MV-4-11 (cell line): ENCODE data around the gene KNCN.

Source experiments
- DNase-seq: peaks from one replicate; lab custom pipeline; 2025; lab: John Stamatoyannopoulos, UW

KNCN gene

GRCh38 chr1:46551597-46552095, at the start of gene KNCN:
TSS of gene KNCN (minus strand) at chr1:46551647. CDS start at chr1:46551215, 432 bp downstream.
- DNase-seq = no peak

DNA sequence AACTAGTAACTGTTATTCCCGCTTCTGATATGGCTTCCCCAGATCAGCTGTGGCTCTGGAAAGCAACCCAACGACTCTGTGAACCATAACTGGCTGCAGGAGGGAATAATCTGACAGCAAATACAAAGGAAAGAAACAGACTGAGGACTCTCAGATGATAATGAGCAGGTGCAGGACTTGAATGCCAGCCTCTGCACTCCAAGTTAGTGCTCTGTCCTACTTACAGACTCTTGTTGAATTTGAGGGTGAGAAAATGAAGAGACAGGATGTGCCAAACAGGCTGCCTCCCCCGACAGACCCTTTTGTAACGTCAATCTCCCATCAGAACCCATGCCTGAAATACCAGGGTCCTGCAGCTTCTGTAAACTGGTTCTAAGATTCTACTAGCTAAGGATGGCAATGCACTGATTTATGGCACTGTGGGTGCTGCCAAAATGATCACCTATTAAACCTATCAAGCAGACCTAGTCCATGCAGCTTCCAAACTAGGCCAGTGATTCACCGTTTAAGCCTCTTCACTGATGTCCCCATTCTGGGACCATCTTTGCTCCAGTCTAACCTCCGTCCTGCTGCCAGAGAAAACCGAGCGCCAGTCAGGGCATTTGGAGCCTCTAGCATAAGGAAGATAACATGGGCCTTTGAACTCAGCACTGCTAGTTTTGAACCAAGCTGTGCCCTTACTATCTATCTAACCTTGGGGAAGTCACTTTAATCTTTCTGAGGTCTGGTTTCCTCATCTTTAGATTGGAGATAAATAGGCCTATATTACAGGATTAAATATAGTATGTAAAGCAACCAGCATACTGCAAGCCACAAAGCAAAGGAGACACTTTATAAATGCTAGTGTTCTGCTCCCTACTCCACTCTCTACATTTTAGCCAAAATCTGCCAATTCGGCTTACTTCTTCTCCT, 47.9 kb upstream of the KNCN start:
- DNase-seq = peak; percentile 23

GRCh38 chr1:46596846-46597245, 45.4 kb upstream of the KNCN start:
- no peak for DNase-seq

- DNase-seq = no peak
Measured at GRCh38 chr1:46596036-46596435, 44.6 kb upstream of the KNCN start.

- DNase-seq = peak; percentile 98
Measured at GRCh38 chr1:46595127-46595526, 43.7 kb upstream of the KNCN start.

GRCh38 chr1:46594063-46594462, 42.6 kb upstream of the KNCN start:
- peak; percentile 41 for DNase-seq

GRCh38 chr1:46592823-46593222, 41.4 kb upstream of the KNCN start:
- no peak for DNase-seq

DNA sequence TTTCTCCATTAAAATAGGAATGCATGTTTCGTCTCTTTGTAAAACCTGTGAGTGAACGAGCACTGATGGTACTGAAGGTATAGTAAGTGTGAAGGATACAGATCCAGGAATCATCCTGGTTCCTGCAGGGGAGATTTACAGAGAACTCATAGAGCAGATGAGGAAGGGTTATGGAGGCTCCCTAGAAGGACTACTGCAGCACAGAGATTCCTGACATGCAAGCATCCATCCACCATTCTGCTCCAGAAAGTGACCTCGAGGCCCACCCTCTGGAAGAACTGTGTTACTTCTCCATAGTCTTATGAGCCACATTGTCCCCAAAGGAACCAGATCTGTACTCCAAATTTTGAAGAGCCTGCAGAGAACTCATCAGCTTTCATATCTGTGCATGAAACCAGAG, 38.1 kb upstream of the KNCN start:
- DNase-seq = no peak

DNA sequence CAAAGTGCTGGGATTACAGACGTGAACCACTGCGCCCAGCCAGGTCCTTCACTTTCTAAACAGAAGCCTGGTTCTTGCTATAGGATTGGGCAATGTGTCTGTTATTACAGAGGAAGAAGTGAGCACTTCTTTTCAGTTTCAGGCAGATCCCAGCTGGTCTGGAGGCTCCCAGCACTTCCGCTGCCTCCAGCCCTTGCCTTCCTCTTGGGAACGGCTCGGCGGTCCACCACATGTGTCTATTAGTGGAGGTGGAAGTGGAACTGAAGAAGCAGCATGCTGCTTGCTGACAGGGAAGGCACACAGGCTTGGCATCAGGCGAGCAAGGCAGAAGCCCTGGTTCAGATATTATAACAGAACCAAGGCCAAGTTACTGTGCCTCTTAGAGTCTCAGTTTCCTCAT, 35.6 kb upstream of the KNCN start:
- DNase-seq = peak; percentile 99

DNA sequence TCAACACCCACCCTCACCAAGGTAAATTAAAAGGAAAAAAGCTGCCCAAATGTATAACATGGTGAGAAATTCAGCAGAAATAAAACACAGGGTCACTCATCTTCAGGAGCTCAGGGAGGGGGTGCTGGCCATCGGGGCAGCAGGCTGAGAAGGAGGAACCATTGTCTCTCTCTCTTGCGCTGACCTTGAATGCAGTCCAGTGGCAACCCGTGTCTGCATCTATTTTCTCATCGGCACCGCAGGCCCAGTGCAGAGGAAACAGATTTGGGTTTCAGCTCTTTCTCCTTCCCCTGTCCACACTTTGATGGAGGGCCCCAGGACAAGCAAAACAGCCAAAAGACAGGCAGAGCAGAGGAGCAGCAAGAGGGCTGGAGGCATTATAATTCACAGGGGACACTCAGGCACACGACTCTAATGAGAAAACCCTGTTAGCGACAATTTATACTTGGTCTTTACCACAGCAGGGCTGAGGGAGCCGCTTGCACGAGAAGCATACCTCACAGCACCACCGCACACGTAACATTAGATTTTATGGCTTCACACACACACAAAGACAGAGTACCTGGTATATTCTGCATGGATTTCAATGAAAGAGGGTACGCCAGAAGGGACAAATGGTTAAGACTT, 34.0 kb upstream of the KNCN start:
- DNase-seq = no peak

GRCh38 chr1:46583494-46583893, 32.0 kb upstream of the KNCN start:
- DNase-seq = no peak

DNA sequence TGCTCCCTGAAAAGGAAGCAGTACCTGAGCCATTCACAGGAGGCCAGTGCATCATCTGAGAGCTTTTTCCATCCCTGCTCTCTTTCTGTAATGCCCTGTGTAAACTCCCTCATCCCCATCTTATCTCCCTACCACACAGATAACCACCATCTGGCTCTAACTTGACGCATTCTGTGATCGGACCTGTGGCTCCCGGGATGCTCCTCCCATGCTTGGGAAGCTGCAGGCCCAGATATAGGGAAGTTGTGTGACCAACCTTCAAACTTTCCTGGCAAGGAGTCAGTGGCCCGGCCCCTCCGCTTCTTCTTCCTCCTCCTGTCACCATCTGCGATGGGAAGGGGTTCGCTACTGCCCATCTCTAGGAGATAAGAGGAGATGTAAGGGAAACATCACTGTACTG, 31.5 kb upstream of the KNCN start:
- DNase-seq = no peak

DNA sequence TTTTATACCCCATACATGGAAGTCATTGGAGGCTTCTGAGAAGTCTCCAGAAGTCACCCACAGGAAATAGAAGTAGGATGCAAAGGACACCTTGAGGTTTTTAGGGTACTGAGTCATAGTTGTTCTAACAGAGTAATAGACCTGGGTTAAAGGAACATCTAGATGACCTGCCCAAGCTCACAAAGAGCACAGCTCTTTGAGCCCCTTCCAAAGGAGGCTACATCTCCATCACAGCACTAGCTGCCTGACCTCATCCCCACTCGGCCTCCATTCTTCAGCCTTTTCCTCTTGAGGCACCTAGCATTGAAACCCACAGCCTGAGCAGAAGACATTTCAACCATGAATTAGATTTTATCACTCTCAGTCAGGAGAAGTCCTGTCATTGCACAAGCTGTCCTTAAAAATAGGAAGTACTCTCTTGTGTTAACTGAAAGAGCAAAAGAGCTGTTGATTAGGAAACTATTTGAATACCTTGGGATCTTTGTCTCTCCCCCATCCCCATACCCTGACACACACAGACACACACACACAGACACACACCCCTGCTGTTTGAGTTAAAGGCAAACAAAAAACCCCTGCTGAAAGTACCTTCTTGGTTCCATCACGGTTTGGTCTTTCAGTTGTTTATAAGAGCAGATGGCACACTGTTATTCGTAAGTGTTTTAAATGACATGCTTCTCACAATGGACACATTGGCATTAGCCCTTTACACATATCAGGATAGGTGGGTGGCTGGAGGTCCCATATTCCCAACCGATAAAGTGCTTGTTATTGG, 30.4 kb upstream of the KNCN start:
- DNase-seq = peak; percentile 95

- peak; percentile 94 for DNase-seq
Measured at GRCh38 chr1:46580140-46580903, 28.9 kb upstream of the KNCN start.

- peak; percentile 29 for DNase-seq
Measured at GRCh38 chr1:46577671-46578070, 26.2 kb upstream of the KNCN start.

DNA sequence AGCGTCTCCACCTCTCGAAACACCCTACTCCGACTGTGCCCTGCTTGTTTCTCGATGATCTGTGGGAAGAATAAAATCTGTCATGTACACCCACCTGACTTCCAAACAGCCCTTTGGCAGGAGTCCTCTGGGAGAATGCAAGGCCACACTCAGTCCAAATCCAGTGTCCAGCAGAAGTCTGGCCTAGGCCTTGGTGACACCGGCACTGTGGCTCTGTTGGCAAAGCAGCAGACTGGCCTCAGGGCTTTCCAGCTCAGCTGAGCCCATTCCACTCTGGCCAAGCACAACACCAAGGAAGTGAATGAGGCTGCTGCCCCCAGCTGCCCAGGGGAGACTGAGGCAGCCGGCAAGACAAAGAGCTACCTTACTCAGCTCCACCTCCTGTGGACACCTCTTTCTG, 25.1 kb upstream of the KNCN start:
- no peak for DNase-seq

DNA sequence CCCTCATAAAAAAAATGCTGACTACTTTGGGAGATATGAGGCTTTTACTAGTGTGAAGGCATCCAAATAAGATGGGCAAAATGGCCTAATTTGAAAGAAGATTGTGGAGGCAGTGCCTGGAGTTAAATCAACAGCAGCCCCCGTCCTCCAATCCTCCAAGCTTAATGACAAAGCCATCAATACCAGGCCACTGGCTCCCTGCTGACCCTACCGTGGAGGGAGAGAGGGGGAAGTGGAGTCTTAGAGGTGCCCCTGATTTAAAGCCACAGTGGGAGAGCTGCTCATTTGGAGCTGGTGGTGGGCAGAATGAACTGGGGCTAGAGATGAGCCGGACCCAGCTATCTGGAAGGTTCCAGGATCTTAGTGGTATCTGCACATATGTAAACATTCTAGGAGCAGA, 24.3 kb upstream of the KNCN start:
- DNase-seq = no peak

DNA sequence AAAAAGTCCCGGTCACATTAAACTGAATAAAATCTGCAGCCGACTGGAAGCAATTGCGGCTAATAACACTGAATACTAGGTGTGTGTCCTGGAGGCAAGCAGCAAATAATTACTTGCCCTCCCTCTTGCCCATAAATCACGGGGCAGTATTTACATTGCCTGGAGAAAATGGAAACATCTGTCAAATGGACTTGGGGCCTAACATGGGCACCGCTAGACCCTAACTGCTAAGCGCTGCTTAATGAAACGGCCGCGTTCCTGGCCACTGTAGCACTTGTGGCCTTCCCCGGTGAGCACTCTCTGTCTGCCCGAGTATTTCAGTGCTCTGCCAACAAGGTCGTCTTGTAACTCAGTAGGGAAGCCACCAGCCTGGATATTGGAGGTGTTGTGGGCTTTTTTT, 23.9 kb upstream of the KNCN start:
- DNase-seq = no peak

DNA sequence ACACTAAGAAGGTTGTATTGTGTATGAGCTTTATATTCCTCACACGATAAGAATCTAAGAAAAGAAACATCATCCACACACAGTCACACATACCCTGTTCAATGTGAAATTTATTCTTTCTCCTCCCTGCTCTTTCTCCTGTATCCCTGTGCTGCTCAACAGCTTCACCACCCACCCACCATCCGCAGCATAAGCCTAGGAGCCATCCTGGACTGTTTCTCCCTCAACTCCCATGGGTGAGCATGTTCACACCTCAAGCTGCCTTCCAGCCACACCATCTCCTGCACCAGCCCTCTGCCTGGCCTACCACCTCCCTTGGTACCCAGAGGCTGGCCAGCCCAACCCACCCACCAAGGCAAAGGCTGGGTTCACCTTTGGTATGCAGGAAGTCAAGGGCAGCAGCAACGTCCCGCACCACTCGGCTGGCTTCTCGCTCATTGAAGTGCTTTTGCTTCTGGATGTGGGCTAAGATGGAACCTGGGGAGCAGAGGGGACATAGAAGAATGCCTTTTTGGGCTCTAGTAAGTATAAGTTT, 20.3 kb upstream of the KNCN start:
- no peak for DNase-seq

DNA sequence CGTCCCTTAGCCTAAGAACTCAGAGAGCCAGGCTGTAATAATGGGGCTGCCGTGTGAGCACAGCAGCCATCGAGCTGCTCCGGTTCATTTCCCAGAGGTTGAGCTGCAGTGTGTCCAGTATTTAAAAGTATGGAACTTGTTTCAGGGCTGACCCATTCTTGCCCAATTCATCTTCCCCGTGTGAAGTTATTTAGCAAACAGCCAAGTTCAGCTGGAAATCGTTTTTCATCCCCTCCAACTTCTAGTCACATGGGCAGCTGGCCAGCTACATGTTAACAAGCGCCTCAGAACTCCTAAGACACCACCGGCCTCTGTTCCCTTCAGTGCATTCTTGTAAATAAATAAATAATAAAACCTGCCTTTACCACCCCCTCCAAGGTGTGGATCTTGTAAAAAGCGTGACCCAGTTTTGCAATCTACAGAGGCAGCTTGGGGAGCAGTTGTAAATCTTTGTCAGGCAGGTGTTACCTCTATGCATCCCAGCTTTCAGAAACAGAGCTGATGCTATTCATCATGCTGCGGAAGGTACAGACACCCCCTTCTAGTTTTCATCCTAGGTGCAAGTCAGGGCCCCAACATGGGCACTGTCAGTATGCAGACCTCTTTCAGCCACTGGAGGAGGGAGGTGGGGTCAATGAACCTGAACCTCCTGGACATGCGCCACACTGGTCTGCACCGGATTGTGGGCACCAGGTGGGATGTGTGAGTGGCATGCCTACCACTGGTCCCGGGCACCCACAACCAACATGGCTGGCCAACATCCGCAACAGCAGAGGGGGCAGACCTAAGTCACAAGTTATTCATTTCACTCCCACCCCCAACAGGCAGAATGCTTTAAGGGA, 18.7 kb upstream of the KNCN start:
- DNase-seq = no peak

DNA sequence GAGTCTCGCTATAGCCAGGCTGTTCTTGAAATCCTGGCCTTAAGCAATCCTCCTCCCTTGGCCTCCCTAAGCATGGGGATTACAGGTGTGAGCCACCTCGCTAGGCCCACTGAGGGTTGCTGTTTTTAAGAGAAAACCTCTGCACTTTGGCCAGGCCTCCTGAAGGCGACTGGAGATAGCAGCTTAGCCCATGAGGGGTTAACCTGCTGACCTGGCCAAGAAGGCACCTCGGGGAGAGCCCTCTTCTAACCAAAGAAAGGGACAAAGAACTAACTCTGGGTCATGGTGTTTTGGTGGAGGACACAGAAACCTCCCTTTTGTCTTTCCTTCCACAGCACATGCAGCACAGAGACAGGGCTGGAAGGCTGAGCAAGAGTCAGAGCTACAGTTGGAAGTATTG, 17.7 kb upstream of the KNCN start:
- no peak for DNase-seq
